Erythroblast (primary cell): ENCODE data around the gene KMT5B.

Source experiments
- GATA1 ChIP-seq: IDR thresholded peaks from 2 replicates; pipeline ENCODE4 v1.6.1; 2011; ENCODE audit warnings: low read depth, mild to moderate bottlenecking, control low read depth, low read length, moderate library complexity
- POLR2A ChIP-seq: IDR thresholded peaks from 2 replicates; pipeline ENCODE4 v1.6.1; 2011; ENCODE audit warnings: mild to moderate bottlenecking, low read length

DNA sequence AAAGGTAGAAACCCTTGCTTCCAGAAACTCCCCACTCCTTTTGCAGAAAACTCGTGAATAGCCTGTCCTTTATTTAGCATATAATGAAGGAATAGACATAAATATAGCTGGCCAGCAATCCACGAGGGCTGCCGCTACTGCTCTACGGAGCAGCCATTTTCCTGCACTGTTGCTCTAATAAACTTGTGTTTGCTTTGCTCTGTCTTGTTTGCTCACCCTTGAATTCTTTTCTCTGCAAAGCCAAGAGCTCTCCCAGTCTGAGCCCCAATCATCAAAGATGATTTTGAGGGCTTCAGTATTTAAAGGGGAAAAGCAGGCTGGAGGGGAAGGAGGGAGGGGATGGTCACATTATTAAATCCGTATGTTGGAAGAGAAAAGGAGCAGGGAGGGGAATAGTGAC is 75.3 kb downstream of the KMT5B start:
- TF ChIP-seq POLR2A: no peak
- TF ChIP-seq GATA1: no peak
